LNCAP (cell line): ENCODE measurements around the gene PPTC7.

ENCODE experiments used
- CTCF ChIP-seq: fragments of 450-650 bp; IDR thresholded peaks from 2 replicates; pipeline ENCODE4 v1.5.1; 2017; ENCODE audit warnings: mild to moderate bottlenecking

The PPTC7 gene

GRCh38 chr12:110613771-110614684 is 30.9 kb upstream of the PPTC7 start, which contains the start of gene TCTN1:
Gene TCTN1 (plus strand): TSS chr12:110614129. CDS start chr12:110614183, 54 bp downstream.
- no peak for TF ChIP-seq CTCF

DNA sequence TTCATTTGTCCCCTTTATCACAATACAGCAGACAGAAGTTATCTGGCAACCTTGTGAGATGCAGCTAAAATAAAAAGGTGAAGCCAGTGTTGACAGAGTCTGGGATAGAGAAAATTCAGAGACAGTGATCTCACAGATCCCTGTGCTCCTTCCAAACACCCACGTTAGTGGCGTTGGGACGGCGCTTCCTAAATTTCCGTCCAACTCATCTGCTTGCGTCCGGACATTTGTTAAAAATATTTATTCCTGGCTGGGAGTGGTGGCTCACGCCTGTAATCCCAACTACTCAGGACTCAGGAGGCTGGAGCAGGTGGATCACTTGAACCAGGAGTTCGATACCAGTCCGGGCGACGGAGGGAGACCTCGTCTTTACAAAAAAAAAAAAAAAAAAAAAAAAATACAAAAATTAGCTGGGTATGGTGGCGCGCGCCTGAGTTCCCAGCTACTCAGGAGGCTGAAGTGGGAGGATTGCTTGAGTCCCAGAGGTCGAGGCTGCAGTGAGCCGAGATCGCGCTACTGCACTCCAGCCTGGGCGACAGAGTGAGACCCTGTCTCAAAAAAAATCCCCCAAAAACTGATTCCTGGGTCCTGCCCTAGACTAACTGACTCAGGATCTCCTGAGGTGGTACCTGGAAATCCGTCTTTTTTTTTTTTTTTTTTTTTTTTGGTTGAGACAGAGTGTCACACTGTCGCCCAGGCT is 30.1 kb upstream of the PPTC7 start:
- TF ChIP-seq CTCF: no peak

DNA sequence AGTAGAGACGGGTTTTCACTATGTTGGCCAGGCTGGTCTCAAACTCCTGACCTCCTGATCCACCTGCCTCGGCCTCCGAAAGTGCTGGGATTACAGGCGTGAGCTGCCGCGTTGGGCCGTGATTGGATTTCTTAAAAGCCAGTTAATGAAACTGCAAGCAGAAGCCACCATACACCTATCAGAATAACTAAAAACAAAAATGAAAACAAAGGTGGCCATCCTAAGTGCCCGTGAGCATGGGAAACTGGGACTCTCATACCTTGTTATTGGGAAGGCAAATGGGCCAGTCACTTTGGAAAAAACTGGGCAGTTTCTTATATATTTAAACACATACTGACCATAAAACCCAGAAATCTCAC is 23.1 kb upstream of the PPTC7 start:
- no peak for TF ChIP-seq CTCF

DNA sequence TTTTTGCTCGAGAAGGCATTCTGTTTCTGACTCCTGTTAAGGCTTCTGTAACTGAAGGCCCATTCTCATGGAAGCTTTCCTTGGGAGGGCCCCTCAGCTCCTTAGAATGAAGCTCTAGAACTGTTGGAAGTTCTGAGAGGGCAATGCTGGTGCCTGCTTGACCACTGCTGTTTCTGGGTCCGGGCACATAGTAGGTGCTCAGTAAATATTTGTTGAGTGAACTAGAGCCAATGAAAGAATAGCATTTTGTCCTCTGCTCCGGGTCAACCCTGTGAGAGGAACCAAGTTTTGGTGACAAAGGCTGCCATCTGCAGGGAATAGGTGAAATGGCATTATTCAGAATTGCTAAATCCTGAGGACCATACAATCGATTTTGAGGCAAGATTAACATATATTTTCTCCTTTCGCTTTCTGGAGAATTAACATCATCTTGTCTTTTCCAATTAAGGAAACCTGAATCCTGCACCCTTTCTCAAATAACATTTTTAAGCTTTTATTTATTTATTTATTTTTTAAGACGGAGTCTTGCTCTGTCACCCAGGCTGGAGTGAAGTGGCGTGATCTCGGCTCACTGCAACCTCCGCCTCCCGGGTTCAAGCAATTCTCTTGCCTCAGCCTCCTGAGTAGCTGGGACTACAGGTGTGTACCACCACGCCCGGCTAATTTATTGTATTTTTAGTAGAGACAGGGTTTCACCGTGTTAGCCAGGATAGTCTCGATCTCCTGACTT is 19.1 kb upstream of the PPTC7 start:
- peak; percentile 75 for TF ChIP-seq CTCF

- peak; percentile 44; the same call in 1 of the 2 replicates for TF ChIP-seq CTCF
Measured at GRCh38 chr12:110600254-110600653, 17.1 kb upstream of the PPTC7 start.

DNA sequence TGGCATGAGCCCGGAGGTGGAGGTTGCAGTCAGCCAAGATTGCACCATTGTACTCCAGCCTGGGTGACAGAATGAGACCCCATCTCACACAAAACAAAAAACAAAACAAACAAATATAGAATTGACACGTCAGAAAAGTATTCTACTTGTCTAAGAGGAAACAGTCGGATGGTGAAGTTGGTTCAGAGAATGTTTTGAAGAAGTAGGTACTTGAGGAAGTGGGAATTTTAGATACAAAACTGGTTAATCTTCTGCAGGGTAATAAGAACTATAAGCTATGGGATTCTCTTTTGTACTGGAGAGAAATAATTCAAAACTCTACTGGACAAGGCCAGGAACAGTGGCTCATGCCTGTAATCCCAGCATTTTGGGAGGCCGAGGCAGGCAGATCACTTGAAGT is 16.2 kb upstream of the PPTC7 start:
- no peak for TF ChIP-seq CTCF

DNA sequence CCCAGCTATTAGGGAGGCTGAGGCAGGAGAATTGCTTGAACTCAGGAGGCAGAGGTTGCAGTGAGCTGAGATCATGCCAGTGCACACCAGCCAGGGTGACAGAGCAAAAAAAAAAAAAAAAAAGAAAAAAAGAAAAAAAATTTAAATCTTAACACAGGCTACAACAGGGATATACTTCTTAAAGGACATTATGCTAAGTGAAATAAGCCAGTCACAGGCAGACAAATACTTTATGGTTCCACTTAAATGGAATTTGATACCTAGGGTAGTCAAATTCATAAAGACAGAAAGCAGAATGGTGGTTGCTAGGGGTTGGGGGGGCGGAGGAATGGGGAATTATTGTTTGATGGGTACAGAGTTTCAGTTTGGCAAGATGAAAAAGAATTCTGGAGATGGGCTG is 14.8 kb upstream of the PPTC7 start:
- TF ChIP-seq CTCF: no peak
